H1 (cell line): ENCODE data around the gene TCF7L2. TPM values are rescaled to one million over a fixed set of nuclear protein-coding genes. Genes with fewer than 3 reads are reported as not detected.

Source experiments
- ATF2 ChIP-seq: IDR thresholded peaks from 2 replicates; pipeline ENCODE4 v1.6.1; 2012; ENCODE audit warnings: low read length, inconsistent platforms
- KDM1A ChIP-seq: fragments of 200-600, 300-600 bp; sonication (generic); IDR thresholded peaks from 2 replicates; pipeline ENCODE4 v1.7.1; 2016; ENCODE audit warnings: mild to moderate bottlenecking, low read length, borderline replicate concordance
- RAD21 ChIP-seq, 2 experiments: IDR thresholded peaks in 1 of 2; conservative IDR thresholded peaks in 1 of 2; 2 replicates each; pipeline ENCODE4 v1.6.1; 2011; ENCODE audit warnings: low read depth in 2 of 2, low read length in 2 of 2, improper control_type of control experiment in 1 of 2, inconsistent platforms in 1 of 2, mild to moderate bottlenecking in 1 of 2, moderate library complexity in 1 of 2
- YY1 ChIP-seq: IDR thresholded peaks from 2 replicates; pipeline ENCODE4 v1.6.1; 2011; ENCODE audit warnings: low read depth, mild to moderate bottlenecking, low read length
- polyA plus RNA-seq, 7 experiments: library from polyadenylated mRNA; depleted of rRNA in 3 of 7; stranded (reverse) in 5 of 7; unstranded in 2 of 7; fragments of >200 nt in 5 of 7; fragments of 200-250 nt in 2 of 7; gene quantifications; 1 replicate in 5 of 7; 2 replicates in 1 of 7; 4 replicates in 1 of 7; pipeline versions ENCODE4 v1.2.1 to v1.2.3, GENCODE V29; 2011 to 2013; ENCODE audit warnings: missing spikeins in 2 of 7, mixed read lengths in 2 of 7
- total RNA-seq: library from RNA; stranded (reverse); fragmentation: NEBNext Ultra II Directional; extraction: Animal tissue kit (Norgen Biotek cat#: 25700); gene quantifications from 2 replicates; pipeline ENCODE4 v1.2.1, GENCODE V29; 2021

Gene TCF7L2
- total and polyA plus RNA-seq, 2 of the 8 experiments (the other 6 are each of a cell fraction or from before 2014, with no cell fraction given): 33.9 to 67.3 TPM

- TF ChIP-seq RAD21 (IDR thresholded peaks at IDR 0.05 in 1 of 2, conservative IDR thresholded peaks at IDR 0.05 in 1 of 2; ENCODE audit: low read depth in 2 of 2, low read length in 2 of 2): no peak
- TF ChIP-seq ATF2: no peak
- TF ChIP-seq YY1: no peak
- no peak for TF ChIP-seq KDM1A
These were observed 199.6 kb downstream of the TCF7L2 start (continued) for GRCh38 chr10:113149626-113150025.
